ENCODE data around the gene TBC1D16. TPM values are rescaled to one million over a fixed set of nuclear protein-coding genes. Genes with fewer than 3 reads are reported as not detected.

Gene TBC1D16
- total and polyA plus RNA-seq, 10 of the 15 experiments (the other 5 are each of a cell fraction or from before 2014, with no cell fraction given): 0.01 to 0.13 (median 0.06) TPM; not detected in 3

- in situ Hi-C loops (cut with MboI) (no loop called here), intact Hi-C loops (cut with micrococcal nuclease; ENCODE audit: unreplicated experiment) (no loop called here)
- Histone ChIP-seq H4K20me1 (ENCODE audit: control insufficient read depth, insufficient read depth) (no peaks in the 10 kb centered on the region), H3K27ac (ENCODE audit: control insufficient read depth, insufficient read depth) (no peak overlapping the region), H3K4me3 (no peak overlapping the region), H3K36me3 (ENCODE audit: control insufficient read depth in 2 of 2, insufficient read depth in 2 of 2, low read length in 1 of 2) (no peaks in the 10 kb centered on the region), H2AFZ (ENCODE audit: control insufficient read depth, low read depth, low read length) (no peak overlapping the region), H3K9me3 (replicated peaks; ENCODE audit: control insufficient read depth, insufficient read depth, low read length) (no peaks in the 10 kb centered on the region), H3K79me2 (ENCODE audit: control insufficient read depth, insufficient read depth, low read length) (no peaks in the 10 kb centered on the region), H3K9ac (ENCODE audit: control insufficient read depth, insufficient read depth, low read length) (no peak overlapping the region), H3K27me3 (replicated peaks in 1 of 2; ENCODE audit: control insufficient read depth in 2 of 2, insufficient read depth in 2 of 2, low read length in 1 of 2) (no peaks in the 10 kb centered on the region; a peak in 1 of 4 replicates), H3K4me1 (ENCODE audit: control insufficient read depth, insufficient read depth, low read length) (no peaks in the 10 kb centered on the region), H3K4me2 (ENCODE audit: control insufficient read depth, insufficient read depth) (no peak overlapping the region)
- BruUV-seq (replicated peaks): no TSS peak
- FAIRE-seq (no peak), DNase-seq (ENCODE audit: low read depth, low spot score) (no peak), ATAC-seq (no peak)
- CTCF ChIA-PET: interaction anchor here (0.6 kb wide), 1 partner anchor 26 kb away, joined by 3 read pairs; no protein-coding TSS in a partner anchor
- SMC1A ChIA-PET (ENCODE audit: uncharacterized antibody, unreplicated experiment): no interaction called here
- WGBS (ENCODE audit: insufficient coverage, insufficient replicate concordance, low lambda C conversion rate, missing lambda C conversion rate): 62% methylated on average over 16 of the region's 17 CpGs
- POLR2A ChIA-PET: no interaction called here
- RAD21 ChIA-PET (ENCODE audit: unreplicated experiment): no interaction called here
- TF ChIP-seq KAT2A (conservative IDR thresholded peaks at IDR 0.05; ENCODE audit: control insufficient read depth, low read depth, low read length) (no peak), YY1 (IDR thresholded peaks at IDR 0.05; ENCODE audit: low read depth, low read length) (no peak), SPI1 (IDR thresholded peaks at IDR 0.05; ENCODE audit: borderline replicate concordance, insufficient read depth, low read depth, low read length) (no peak), ETV6 (conservative IDR thresholded peaks at IDR 0.05 in 1 of 2, IDR thresholded peaks at IDR 0.05 in 1 of 2; ENCODE audit: borderline replicate concordance in 1 of 2, low read depth in 1 of 2) (no peak), HCFC1 (IDR thresholded peaks at IDR 0.05; ENCODE audit: low read length) (no peak), CBFB (IDR thresholded peaks at IDR 0.05; ENCODE audit: low read depth) (no peak), CHD4 (IDR thresholded peaks at IDR 0.05) (no peak), LARP7 (IDR thresholded peaks at IDR 0.05) (no peak), CHD2 (IDR thresholded peaks at IDR 0.05; ENCODE audit: borderline replicate concordance, low read depth, low read length) (no peak), MYB (IDR thresholded peaks at IDR 0.05; ENCODE audit: borderline replicate concordance, low read depth, low read length) (no peak), SIX5 (IDR thresholded peaks at IDR 0.05; ENCODE audit: low read depth, low read length, severe bottlenecking) (no peak)
- TF ChIP-seq, protein P1, sequence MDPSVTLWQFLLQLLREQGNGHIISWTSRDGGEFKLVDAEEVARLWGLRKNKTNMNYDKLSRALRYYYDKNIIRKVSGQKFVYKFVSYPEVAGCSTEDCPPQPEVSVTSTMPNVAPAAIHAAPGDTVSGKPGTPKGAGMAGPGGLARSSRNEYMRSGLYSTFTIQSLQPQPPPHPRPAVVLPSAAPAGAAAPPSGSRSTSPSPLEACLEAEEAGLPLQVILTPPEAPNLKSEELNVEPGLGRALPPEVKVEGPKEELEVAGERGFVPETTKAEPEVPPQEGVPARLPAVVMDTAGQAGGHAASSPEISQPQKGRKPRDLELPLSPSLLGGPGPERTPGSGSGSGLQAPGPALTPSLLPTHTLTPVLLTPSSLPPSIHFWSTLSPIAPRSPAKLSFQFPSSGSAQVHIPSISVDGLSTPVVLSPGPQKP (IDR thresholded peaks at IDR 0.05; ENCODE audit: low read depth, low read length): no peak
- TF ChIP-seq, protein P2, sequence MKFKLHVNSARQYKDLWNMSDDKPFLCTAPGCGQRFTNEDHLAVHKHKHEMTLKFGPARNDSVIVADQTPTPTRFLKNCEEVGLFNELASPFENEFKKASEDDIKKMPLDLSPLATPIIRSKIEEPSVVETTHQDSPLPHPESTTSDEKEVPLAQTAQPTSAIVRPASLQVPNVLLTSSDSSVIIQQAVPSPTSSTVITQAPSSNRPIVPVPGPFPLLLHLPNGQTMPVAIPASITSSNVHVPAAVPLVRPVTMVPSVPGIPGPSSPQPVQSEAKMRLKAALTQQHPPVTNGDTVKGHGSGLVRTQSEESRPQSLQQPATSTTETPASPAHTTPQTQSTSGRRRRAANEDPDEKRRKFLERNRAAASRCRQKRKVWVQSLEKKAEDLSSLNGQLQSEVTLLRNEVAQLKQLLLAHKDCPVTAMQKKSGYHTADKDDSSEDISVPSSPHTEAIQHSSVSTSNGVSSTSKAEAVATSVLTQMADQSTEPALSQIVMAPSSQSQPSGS (IDR thresholded peaks at IDR 0.05; ENCODE audit: low read length): no peak
- TF ChIP-seq, protein P3, sequence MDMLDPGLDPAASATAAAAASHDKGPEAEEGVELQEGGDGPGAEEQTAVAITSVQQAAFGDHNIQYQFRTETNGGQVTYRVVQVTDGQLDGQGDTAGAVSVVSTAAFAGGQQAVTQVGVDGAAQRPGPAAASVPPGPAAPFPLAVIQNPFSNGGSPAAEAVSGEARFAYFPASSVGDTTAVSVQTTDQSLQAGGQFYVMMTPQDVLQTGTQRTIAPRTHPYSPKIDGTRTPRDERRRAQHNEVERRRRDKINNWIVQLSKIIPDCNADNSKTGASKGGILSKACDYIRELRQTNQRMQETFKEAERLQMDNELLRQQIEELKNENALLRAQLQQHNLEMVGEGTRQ (IDR thresholded peaks at IDR 0.05; ENCODE audit: borderline replicate concordance, low read depth, low read length): no peak
- TF ChIP-seq, protein P4, sequence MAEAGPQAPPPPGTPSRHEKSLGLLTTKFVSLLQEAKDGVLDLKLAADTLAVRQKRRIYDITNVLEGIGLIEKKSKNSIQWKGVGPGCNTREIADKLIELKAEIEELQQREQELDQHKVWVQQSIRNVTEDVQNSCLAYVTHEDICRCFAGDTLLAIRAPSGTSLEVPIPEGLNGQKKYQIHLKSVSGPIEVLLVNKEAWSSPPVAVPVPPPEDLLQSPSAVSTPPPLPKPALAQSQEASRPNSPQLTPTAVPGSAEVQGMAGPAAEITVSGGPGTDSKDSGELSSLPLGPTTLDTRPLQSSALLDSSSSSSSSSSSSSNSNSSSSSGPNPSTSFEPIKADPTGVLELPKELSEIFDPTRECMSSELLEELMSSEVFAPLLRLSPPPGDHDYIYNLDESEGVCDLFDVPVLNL (IDR thresholded peaks at IDR 0.05; ENCODE audit: low read depth, low read length): no peak
- TF ChIP-seq, protein P5, sequence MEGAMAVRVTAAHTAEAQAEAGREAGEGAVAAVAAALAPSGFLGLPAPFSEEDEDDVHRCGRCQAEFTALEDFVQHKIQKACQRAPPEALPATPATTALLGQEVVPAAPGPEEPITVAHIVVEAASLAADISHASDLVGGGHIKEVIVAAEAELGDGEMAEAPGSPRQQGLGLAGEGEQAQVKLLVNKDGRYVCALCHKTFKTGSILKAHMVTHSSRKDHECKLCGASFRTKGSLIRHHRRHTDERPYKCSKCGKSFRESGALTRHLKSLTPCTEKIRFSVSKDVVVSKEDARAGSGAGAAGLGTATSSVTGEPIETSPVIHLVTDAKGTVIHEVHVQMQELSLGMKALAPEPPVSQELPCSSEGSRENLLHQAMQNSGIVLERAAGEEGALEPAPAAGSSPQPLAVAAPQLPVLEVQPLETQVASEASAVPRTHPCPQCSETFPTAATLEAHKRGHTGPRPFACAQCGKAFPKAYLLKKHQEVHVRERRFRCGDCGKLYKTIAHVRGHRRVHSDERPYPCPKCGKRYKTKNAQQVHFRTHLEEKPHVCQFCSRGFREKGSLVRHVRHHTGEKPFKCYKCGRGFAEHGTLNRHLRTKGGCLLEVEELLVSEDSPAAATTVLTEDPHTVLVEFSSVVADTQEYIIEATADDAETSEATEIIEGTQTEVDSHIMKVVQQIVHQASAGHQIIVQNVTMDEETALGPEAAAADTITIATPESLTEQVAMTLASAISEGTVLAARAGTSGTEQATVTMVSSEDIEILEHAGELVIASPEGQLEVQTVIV (IDR thresholded peaks at IDR 0.05; ENCODE audit: borderline replicate concordance, partially characterized antibody): no peak
Measured at GRCh38 chr17:79982986-79983385, 52.7 kb downstream of the TBC1D16 start.

All from GM12878 (cell line).